HL-60 (cell line): ENCODE results near the gene ACOXL.

Experiments used
- CTCF ChIP-seq: IDR thresholded peaks from one replicate; pipeline ENCODE4 v1.5.1; 2011; ENCODE audit warnings: low read length, control low read depth, inconsistent platforms; ENCODE audit not compliant: insufficient read depth
- GABPA ChIP-seq: IDR thresholded peaks from 2 replicates; pipeline ENCODE4 v1.6.1; 2012; ENCODE audit warnings: low read depth
- POLR2AphosphoS5 ChIP-seq: IDR thresholded peaks from 2 replicates; pipeline ENCODE4 v1.6.1; 2012; ENCODE audit warnings: low read depth
- REST ChIP-seq: IDR thresholded peaks from 2 replicates; pipeline ENCODE4 v1.6.1; 2012; ENCODE audit warnings: low read depth; ENCODE audit not compliant: insufficient replicate concordance
- SPI1 ChIP-seq: IDR thresholded peaks from 2 replicates; pipeline ENCODE4 v1.6.1; 2012; ENCODE audit warnings: low read depth, mild to moderate bottlenecking, borderline replicate concordance

DNA sequence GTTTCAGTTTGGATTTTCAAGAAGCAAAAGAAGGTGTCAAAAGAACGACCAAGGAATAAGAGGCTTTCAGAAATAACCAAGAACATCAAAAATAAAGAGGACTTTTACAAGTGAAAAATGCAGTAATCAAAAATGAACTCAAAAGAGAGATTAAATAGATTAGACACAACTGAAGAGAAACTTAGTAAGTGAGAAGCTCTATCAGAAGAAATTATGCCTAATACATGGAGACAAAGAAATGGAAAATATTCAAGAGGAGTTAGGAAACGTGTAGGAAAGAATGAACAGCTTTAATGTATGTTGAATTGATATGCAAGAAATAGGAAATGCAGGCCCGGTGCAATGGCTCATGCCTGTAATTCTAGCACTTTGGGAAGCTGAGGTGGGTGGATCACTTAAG, 145.8 kb downstream of the ACOXL start:
- TF ChIP-seq REST, result no peak
- no peak for TF ChIP-seq CTCF
- no peak for TF ChIP-seq POLR2AphosphoS5
- TF ChIP-seq GABPA, result no peak
- no peak for TF ChIP-seq SPI1
